ENCODE results near the gene ZBP1.
A peak's percentile ranks its signal among the peaks of the same experiment; 100 is the strongest.
"Not testable (repeated sequence)": the region's sequence is repeated elsewhere in the genome, so short reads cannot be mapped to it uniquely, and the experiment has no call there.

The ZBP1 gene

GRCh38 chr20:57638173-57638894 lies 18.1 kb upstream of the ZBP1 start:
- DNase-seq = no peak

GRCh38 chr20:57633945-57634491 lies 13.8 kb upstream of the ZBP1 start:
- DNase-seq = no peak

- no peak for DNase-seq
Observed at GRCh38 chr20:57632286-57632685, 12.1 kb upstream of the ZBP1 start.

GRCh38 chr20:57630061-57630460 lies 9.8 kb upstream of the ZBP1 start:
- DNase-seq = no peak

GRCh38 chr20:57629491-57629901 lies 9.3 kb upstream of the ZBP1 start:
- DNase-seq = not testable (repeated sequence)

- not testable (repeated sequence) for DNase-seq
Observed at GRCh38 chr20:57628962-57629308, 8.7 kb upstream of the ZBP1 start.

GRCh38 chr20:57628047-57628961 lies 8.1 kb upstream of the ZBP1 start:
- no peak for DNase-seq

- DNase-seq = no peak
Observed at GRCh38 chr20:57627339-57627738, 7.1 kb upstream of the ZBP1 start.

GRCh38 chr20:57625978-57626377 lies 5.8 kb upstream of the ZBP1 start:
- DNase-seq = no peak

- DNase-seq = no peak
Observed at GRCh38 chr20:57625181-57625958, 5.1 kb upstream of the ZBP1 start.

- DNase-seq = no peak
Observed at GRCh38 chr20:57624124-57624523, 3.9 kb upstream of the ZBP1 start.

- DNase-seq = peak; percentile 5
Observed at GRCh38 chr20:57622579-57623381, 2.6 kb upstream of the ZBP1 start.

- DNase-seq = no peak
Observed at GRCh38 chr20:57622201-57622570, 2.0 kb upstream of the ZBP1 start.

- no peak for DNase-seq
Observed at GRCh38 chr20:57621421-57622200, 1.4 kb upstream of the ZBP1 start.

GRCh38 chr20:57620999-57621398 lies 773 bp upstream of the ZBP1 start:
- DNase-seq = no peak

GRCh38 chr20:57619051-57619831 lies 985 bp downstream of the ZBP1 start:
- no peak for DNase-seq

- DNase-seq = no peak
Observed at GRCh38 chr20:57618764-57619050, 1.5 kb downstream of the ZBP1 start.

GRCh38 chr20:57618091-57618763 lies 2.0 kb downstream of the ZBP1 start:
- no peak for DNase-seq

- no peak for DNase-seq
Observed at GRCh38 chr20:57617079-57617795, 3.0 kb downstream of the ZBP1 start.
